ENCODE measurements around the gene KANK4. TPM values are rescaled to one million over a fixed set of nuclear protein-coding genes. Genes with fewer than 3 reads are reported as not detected.

Gene KANK4
- total and polyA plus RNA-seq, 2 of the 8 experiments (the other 6 are each of a cell fraction or from before 2014, with no cell fraction given): 0.22 to 0.26 TPM

DNA sequence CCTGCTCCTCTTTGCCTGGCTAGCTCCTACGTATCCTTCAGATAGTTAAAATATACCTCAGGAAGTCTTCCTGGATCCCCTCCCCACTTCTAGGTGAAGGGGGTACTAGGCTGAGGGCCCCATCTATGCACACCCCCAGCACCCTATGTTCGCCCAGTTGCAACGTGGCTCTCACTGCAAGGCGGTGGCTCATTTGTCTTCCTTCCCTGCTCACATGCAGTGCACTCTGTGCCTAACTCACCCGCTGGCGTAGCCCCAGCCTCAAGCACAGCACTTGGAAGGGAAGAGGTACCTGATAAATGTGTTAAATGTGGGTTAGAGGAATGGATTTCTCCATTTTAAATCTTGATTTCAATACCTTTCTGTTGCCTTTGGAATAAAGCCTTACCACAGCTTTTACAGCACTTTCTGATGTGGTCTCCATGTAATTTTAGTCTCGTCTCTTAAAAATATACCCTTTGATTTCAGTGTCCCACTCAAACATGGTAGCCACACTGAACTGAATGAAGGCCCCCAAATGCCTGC, 85.2 kb downstream of the KANK4 start (continued):
- TF ChIP-seq CHD7 (IDR thresholded peaks at IDR 0.05; ENCODE audit: insufficient replicate concordance, low read length) (no peak), POLR2AphosphoS5 (IDR thresholded peaks at IDR 0.05; ENCODE audit: low read depth, low read length) (peak; percentile 52)

Data from H1 (cell line).